ENCODE data around the gene SDC3.
"Not testable (repeated sequence)": the region's sequence is repeated elsewhere in the genome, so short reads cannot be mapped to it uniquely, and the experiment has no call there.

Gene SDC3

GRCh38 chr1:30877205-30877912, 31.2 kb downstream of the SDC3 start:
- no peak for DNase-seq (ENCODE audit: low read depth in 4 of 4, low spot score in 1 of 4)

DNA sequence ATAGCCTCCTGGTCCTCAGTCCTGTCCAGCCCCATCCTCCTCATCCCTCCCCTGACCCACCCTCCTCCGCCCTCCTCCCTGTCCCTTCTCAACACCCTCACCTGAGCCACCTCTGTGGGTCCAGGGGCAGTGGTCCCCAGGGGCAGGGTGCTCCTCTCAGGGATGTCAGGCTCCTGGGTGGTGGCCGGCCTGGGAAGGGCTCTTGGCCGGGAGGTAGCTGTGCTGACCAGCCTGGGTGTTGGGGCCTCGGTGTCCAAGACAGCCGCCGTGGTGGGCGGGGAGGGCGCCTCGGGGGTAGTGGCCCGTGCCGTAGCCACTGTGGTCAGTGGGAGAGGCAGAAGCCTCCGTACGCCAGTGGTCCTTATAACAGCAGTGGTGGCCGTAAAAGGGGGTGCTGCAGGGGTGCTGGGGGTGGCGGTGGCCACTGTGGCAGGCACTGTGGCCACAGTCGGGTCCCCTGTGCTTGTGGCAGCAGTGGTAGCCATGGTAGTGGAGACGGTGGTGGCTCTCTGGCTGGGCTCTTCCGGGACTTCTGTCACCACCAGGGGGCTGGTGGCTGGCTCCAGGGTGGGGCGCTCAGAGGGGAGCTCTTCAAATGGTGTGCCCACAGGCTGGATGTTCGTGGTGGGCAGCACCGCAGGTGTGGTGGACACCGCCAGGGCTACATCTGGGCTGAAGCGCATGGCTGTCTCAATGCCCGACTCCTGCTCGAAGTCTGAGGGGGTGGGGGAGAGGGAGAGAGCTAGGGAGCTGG, 31.9 kb downstream of the SDC3 start:
- no peak for DNase-seq (ENCODE audit: low read depth in 4 of 4, low spot score in 1 of 4)

- DNase-seq (ENCODE audit: low read depth in 4 of 4, low spot score in 1 of 4), result no peak
Measured at GRCh38 chr1:30875916-30876315, 32.6 kb downstream of the SDC3 start.

- DNase-seq (ENCODE audit: low read depth in 4 of 4, low spot score in 1 of 4), result no peak
Measured at GRCh38 chr1:30875197-30875596, 33.4 kb downstream of the SDC3 start.

DNA sequence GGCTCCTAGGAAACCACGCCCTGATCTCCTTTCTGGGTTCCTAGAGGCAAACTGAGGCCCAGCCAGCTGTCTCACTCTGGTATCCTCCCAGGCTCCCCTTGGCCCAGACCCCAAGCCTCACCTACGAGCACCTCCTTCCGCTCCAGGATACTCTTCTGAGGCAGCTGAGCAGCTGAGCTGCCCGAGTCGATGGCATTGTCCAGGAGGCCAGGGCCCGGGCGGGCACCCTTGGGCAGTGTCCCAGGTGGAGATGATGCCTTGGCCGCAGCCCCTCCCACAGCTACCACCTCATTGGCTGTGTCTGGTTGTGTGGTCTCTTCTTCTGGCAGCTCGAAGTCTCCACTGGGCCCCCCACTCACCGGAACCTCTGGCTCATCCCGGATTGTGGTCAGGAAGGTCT, 34.4 kb downstream of the SDC3 start:
- no peak for DNase-seq (ENCODE audit: low read depth in 4 of 4, low spot score in 1 of 4)

DNA sequence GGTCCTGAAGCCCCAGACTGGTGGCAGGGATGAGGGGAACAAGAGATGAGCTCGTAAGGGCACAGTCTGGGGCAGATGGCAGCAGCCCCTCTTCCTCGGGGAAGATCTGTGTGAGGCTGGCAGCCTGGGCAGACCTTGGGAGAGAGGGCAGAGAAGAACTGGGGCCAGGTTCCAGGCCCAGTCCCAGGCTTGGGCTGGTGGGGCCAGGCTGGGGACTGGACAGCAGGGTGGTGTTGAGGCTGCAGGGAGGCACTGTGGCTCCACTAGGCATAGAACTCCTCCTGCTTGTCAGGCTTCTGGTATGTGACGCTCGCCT, 35.7 kb downstream of the SDC3 start:
- no peak for DNase-seq (ENCODE audit: low read depth in 4 of 4, low spot score in 1 of 4)

DNA sequence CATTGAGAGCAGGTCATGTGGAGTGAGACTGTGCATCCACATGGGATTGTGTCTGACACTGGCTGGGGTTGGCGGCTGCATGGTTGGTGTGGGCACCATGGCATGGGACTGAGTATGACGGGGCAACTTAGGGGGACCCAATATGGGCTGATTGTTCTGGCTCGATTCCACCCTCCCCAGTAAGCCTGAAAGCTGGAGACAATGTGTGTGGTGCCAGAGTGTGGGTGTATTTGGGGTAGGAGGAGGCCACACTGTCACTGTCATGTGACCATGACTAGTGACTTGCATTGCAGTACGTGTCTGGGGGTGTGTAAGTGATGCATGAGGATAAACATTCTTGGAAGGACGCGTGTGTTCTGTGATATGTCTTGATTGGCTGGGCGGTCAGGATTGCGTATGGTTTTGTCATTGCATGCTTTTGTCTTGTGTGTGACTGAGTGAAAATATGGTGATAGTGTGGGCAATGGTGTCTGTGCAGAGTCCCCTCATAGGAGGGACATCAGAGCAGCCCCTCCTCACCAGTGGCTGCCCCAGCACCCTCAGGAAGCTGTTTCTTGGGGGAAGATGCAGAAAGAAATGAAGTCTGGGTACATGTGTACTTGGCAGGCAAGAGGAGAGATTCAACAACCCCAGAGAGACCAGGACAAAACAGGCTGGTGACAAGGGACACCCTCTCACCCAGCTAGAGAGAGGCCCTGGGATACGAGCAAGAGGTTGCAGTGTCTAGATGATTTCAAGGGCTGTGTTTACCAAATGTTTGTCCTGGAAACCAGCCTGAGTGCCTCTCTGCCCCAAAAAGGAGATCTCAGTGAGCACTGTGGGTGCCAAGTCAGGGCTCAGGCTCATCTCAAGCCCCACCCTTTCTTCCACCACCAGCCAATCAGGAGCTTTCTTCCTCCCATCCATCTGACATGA, 36.3 kb downstream of the SDC3 start:
- no peak for DNase-seq (ENCODE audit: low read depth in 4 of 4, low spot score in 1 of 4)

GRCh38 chr1:30871276-30871871, 37.2 kb downstream of the SDC3 start:
- no peak for DNase-seq (ENCODE audit: low read depth in 4 of 4, low spot score in 1 of 4)

DNA sequence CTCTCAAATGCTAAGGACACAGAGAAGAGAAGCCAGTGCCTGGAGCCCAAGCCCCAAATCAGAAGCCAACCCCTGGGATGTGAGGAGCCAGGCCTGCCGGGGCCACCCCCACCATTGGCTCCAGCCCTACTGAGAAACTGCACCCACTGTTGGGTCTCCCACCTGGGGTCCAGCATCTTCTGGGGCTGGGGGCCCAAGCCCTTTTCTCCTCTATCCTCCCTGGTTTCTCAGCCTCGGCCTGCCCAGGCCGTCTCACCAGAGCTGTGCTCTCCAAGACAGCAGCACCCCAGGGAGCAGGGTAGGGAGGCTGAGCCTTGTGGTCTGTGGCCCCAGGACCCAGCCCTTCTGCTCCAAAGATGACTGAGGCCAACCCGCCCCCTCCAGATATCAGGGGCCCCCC, 37.9 kb downstream of the SDC3 start:
- no peak for DNase-seq (ENCODE audit: low read depth in 4 of 4, low spot score in 1 of 4)

DNA sequence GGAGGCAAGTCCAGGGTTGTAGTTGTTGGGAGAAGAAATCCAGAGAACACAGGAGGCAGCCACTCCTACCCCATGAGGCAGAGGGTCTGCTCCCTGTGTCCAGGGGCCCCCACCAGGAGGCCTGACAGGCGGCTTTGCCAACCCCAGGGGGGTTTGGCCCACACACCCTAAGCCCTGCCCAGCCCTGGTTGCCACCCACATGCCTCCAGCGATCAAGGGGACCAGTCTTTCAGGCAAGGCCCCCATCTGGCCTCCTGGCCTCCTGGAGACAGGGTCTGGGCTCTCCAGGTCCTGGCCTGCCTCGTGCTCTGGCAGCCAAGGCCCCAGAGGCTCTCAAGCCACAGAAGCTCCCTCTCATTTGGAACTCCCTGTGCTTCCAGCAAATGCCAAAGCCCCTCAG, 38.5 kb downstream of the SDC3 start:
- DNase-seq (ENCODE audit: low read depth in 4 of 4, low spot score in 1 of 4), result no peak

DNA sequence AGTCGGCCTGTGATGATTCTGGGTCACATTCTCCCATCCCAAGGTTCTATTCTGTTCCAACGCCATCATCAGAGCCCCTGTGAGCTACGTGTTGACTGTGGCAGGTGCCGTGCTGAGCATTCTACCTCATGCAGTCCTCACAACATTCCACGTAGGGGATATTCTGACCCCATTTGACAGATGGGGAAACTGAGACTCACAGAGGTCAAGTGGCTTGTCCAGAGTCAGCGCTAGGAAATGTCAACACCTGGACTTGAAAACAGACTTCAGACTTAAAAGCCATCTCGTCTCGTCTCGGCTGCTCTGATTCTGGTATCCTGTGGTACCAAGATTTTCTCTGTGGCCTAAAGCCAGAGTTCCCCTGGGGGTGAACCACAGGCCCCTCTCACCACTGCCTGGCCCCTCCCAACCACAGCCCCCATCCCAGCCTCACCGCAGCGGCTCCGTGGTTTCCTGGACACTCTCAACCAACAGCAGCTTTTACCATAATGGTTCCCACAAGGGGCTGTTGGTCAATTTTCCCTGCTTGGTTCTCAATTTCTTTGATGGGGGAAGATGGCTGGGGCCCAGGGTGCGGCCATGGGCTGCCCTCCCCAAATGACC, 39.6 kb downstream of the SDC3 start:
- DNase-seq (ENCODE audit: low read depth in 4 of 4, low spot score in 1 of 4), result no peak

- not testable (repeated sequence) for DNase-seq (ENCODE audit: low read depth in 4 of 4, low spot score in 1 of 4)
Measured at GRCh38 chr1:30868057-30868456, 40.5 kb downstream of the SDC3 start.

DNA sequence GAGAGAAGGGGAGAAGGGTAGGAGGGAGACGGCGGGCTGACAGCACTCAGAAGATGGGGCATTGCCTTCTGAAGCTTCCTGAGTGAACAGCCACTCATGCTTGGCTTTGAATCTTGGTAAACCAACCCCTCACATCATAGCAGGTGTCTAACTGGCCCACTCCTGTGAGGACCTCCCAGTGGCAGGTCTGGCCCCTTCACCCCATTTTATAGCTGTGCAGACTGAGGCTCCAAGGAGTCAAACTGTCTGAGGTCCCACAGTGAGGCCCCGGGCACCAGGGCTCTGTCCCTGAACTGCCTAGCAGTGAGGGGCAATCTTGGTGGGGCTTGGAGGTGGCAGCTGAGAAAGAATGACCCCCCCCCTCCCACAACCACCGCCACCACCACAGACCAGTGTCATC, 41.0 kb downstream of the SDC3 start:
- DNase-seq (ENCODE audit: low read depth in 4 of 4, low spot score in 1 of 4), result no peak

GRCh38 chr1:30866594-30866993, 42.0 kb downstream of the SDC3 start:
- no peak for DNase-seq (ENCODE audit: low read depth in 4 of 4, low spot score in 1 of 4)

DNA sequence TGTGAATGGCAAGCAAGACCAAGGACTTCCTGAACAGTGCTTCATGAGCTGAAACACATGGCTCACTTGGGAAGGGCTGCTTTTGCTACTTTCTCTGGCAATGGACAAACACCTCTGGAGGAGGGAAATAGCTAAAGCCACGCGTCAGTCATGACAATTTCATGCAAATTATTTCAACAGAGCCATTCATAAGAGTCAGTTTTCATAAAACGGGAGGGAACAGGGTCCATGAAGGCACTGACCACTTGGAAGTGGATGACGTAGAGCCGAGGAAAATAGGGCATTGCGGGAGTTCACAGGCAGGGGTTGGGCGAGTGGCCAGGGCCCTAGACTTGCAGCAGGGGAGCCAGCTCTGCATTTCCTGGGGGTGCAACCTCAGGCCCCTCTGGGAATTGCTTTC, 43.9 kb downstream of the SDC3 start:
- DNase-seq (ENCODE audit: low read depth in 4 of 4, low spot score in 1 of 4), result no peak

DNA sequence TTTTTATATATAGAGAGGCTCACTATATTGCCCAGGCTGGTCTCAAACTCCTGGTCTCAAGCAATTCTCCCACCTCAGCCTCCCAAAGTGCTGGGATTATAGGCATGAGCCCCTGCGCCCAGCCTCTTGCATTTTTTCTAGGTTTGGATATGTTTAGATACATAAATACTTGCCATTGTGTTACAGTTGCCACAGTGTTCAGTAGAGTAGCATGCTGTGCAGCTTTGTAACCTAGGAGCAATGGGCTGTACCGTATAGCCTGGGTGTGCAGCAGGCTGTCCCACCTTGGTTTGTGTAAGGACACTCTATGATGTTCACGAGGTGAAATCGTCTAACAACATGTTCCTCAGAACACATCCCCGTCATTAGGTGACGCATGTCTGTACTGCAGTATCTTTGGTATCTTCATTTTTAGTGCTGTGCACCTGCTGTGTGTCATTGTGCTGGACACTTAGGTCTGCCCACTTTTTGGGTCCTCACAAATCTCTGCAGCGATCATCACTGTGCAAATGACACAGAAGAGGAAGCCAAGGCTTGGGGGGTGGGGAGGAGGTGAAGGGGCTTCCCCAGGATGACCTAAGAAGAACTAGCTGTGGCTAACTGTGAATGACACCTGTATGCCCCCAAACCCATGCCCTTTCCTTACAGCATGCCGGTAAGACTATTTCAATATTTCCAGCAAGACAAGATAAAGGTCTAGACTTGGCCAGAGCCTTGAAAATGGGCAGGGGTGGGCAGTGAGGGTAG, 44.5 kb downstream of the SDC3 start:
- no peak for DNase-seq (ENCODE audit: low read depth in 4 of 4, low spot score in 1 of 4)

- no peak for DNase-seq (ENCODE audit: low read depth in 4 of 4, low spot score in 1 of 4)
Measured at GRCh38 chr1:30860320-30860652, 48.3 kb downstream of the SDC3 start.

- no peak for DNase-seq (ENCODE audit: low read depth in 4 of 4, low spot score in 1 of 4)
Measured at GRCh38 chr1:30857964-30858363, 50.6 kb downstream of the SDC3 start.

- no peak for DNase-seq (ENCODE audit: low read depth in 4 of 4, low spot score in 1 of 4)
Measured at GRCh38 chr1:30857062-30857461, 51.5 kb downstream of the SDC3 start.

DNA sequence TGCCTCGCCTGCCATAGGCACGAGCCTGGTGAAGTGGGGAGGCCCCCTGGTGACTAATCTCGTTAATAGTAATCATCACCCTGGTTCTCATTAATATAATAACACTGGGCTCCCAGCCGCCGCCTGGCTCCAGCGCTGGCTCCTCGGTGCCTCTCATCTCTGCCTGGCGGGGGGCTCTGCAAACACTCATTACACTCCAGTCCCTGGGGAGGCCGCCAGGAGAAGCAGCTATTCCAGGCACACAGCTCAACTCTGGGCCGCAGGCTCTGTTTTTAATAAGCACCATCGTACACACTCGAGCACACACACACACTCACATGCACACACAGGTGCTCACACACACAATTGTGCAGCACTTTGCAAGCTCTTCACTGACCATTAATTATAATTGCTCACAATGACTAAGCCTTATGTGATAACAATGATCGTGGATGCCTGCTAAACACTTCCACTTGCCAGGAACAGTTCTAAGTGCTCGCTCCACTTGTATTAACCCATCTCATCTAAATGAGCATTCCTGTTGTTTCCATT, 52.2 kb downstream of the SDC3 start:
- DNase-seq (ENCODE audit: low read depth in 4 of 4, low spot score in 1 of 4), result no peak
